HepG2 (cell line): ENCODE results near the gene BET1L. TPM values are rescaled to one million over a fixed set of nuclear protein-coding genes. Genes with fewer than 3 reads are reported as not detected.

Source experiments
- ATAC-seq: fragments of 200-7000 bp; cut with Tn5 transposase; 3 replicates; pipeline ENCODE4 v1.9.1; 2020; ENCODE audit warnings: mild to moderate bottlenecking, moderate library complexity
- Bru-seq: library from RNA; stranded (reverse); fragments of 400-500 nt; gene quantifications from one replicate; lab custom pipeline; 2021; lab: Mats Ljungman, UMichigan
- BruChase-seq, 2 experiments: library from RNA; stranded (reverse); fragments of 400-500 nt; gene quantifications; one replicate each; lab custom pipeline; 2021; lab: Mats Ljungman, UMichigan
- BruUV-seq: library from RNA; stranded (reverse); fragments of 400-500 nt; replicated peaks from 2 replicates; lab custom pipeline; 2021; lab: Mats Ljungman, UMichigan
- CTCF ChIA-PET: fragments of 300-600 bp; formaldehyde crosslinking; extraction: SDS; loops from one replicate; lab custom pipeline; 2021; ENCODE audit warnings: low total read pairs, inconsistent platforms, low intra/inter-chr PET ratio; lab: Yijun Ruan, JAX
- POLR2A ChIA-PET: fragments of 350-600 bp; sonication (Branson Sonifier 250); formaldehyde crosslinking; loops from one replicate; lab custom pipeline; 2020; ENCODE audit warnings: antibody characterized with exemption, inconsistent platforms; lab: Yijun Ruan, JAX
- DNase-seq: peaks from one replicate; pipeline ENCODE4 v3.0.0-alpha.2; 2015; ENCODE audit warnings: low spot score
- FAIRE-seq: peaks from 3 replicates; lab custom pipeline; 2011; peaks lifted over from hg19 to GRCh38; lab: Jason Lieb, UNC
- H2AFZ ChIP-seq: one replicate; pipeline ENCODE4 v1.6.1; 2011; ENCODE audit warnings: low read length, inconsistent platforms
- H3K27ac ChIP-seq: fragments of 300-600 bp; 3 replicates; pipeline ENCODE4 v1.8.0; 2011; ENCODE audit warnings: mixed run types, mild to moderate bottlenecking, mixed read lengths, low read length, inconsistent platforms; ENCODE audit not compliant: insufficient read depth; ENCODE audit errors: extremely low read length
- H3K27me3 ChIP-seq, 2 experiments: fragments of 200-600 bp in 1 of 2; 2 replicates in 1 of 2; 3 replicates in 1 of 2; pipeline versions ENCODE4 v1.6.0 to v1.8.0; 2011; ENCODE audit warnings: low read length in 2 of 2, mild to moderate bottlenecking in 2 of 2, moderate library complexity in 2 of 2, inconsistent platforms in 1 of 2; ENCODE audit not compliant: insufficient read depth in 2 of 2, control insufficient read depth in 1 of 2
- H3K36me3 ChIP-seq, 2 experiments: fragments of 200-600 bp in 1 of 2; replicated peaks in 1 of 2; 2 replicates in 1 of 2; 3 replicates in 1 of 2; pipeline versions ENCODE4 v1.5.1 to v1.8.0; 2011; ENCODE audit warnings: low read length in 2 of 2, inconsistent platforms in 1 of 2; ENCODE audit not compliant: insufficient read depth in 2 of 2, control insufficient read depth in 1 of 2
- H3K4me1 ChIP-seq: 2 replicates; pipeline ENCODE4 v1.5.1; 2012; ENCODE audit warnings: low read length, inconsistent platforms; ENCODE audit not compliant: insufficient read depth
- H3K4me2 ChIP-seq: 2 replicates; pipeline ENCODE4 v1.6.0; 2011; ENCODE audit warnings: low read depth, low read length, inconsistent platforms
- H3K4me3 ChIP-seq, 3 experiments: fragments of 200-600 bp in 1 of 3; sonication (generic), shearing (Covaris generic) in 1 of 3; replicated peaks in 1 of 3; 2 replicates each; pipeline ENCODE4 v1.5.1; 2011 to 2016; ENCODE audit warnings: low read length in 3 of 3, inconsistent platforms in 2 of 3, low read depth in 2 of 3, mild to moderate bottlenecking in 2 of 3, control low read depth in 1 of 3, mixed read lengths in 1 of 3; ENCODE audit not compliant: insufficient read depth in 1 of 3
- H3K79me2 ChIP-seq: one replicate; pipeline ENCODE4 v1.6.1; 2011; ENCODE audit warnings: low read length, inconsistent platforms; ENCODE audit not compliant: insufficient read depth
- H3K9ac ChIP-seq: 2 replicates; pipeline ENCODE4 v1.6.0; 2011; ENCODE audit warnings: mild to moderate bottlenecking, low read depth, low read length, inconsistent platforms; ENCODE audit not compliant: insufficient read depth
- H3K9me3 ChIP-seq: 2 replicates; pipeline ENCODE4 v1.5.1; 2012; ENCODE audit warnings: mild to moderate bottlenecking, low read length
- H4K20me1 ChIP-seq: 2 replicates; pipeline ENCODE4 v1.6.0; 2011; ENCODE audit warnings: inconsistent platforms, mild to moderate bottlenecking, low read length, moderate library complexity; ENCODE audit not compliant: insufficient read depth
- ARNT2 ChIP-seq: sonication (generic); formaldehyde crosslinking; IDR thresholded peaks from 2 replicates; pipeline ENCODE4 v1.8.0; 2022; ENCODE audit warnings: mild to moderate bottlenecking, low read depth, missing genetic modification reagents, moderate library complexity
- ARNTL ChIP-seq: sonication (generic); formaldehyde crosslinking; IDR thresholded peaks from 2 replicates; pipeline ENCODE4 v1.4.0; 2020; ENCODE audit warnings: mild to moderate bottlenecking, missing genetic modification reagents
- ELK4 ChIP-seq: sonication (generic); formaldehyde crosslinking; IDR thresholded peaks from 2 replicates; pipeline ENCODE4 v1.9.0; 2021; ENCODE audit warnings: missing genetic modification reagents, borderline replicate concordance
- GTF2F1 ChIP-seq: fragments of 150-350 bp; IDR thresholded peaks from 2 replicates; pipeline ENCODE4 v1.6.1; 2014; ENCODE audit warnings: low read length
- MAF1 ChIP-seq: sonication (generic); formaldehyde crosslinking; IDR thresholded peaks from 2 replicates; pipeline ENCODE4 v1.5.0; 2020; ENCODE audit warnings: missing genetic modification reagents, borderline replicate concordance
- MXI1 ChIP-seq: IDR thresholded peaks from 3 replicates; pipeline ENCODE4 v1.6.1; 2012; ENCODE audit warnings: low read depth, low read length, inconsistent platforms, borderline replicate concordance
- NCOA2 ChIP-seq: sonication (generic); formaldehyde crosslinking; IDR thresholded peaks from 2 replicates; pipeline ENCODE4 v1.8.0; 2022; ENCODE audit warnings: inconsistent platforms
- PHF8 ChIP-seq: sonication (generic); formaldehyde crosslinking; IDR thresholded peaks from 2 replicates; pipeline ENCODE4 v1.5.0; 2020; ENCODE audit warnings: missing genetic modification reagents
- SP2 ChIP-seq: sonication (generic); formaldehyde crosslinking; IDR thresholded peaks from 2 replicates; pipeline ENCODE4 v1.5.1; 2020; ENCODE audit warnings: mild to moderate bottlenecking, missing genetic modification reagents
- ZBTB43 ChIP-seq: sonication (generic); formaldehyde crosslinking; conservative IDR thresholded peaks from 2 replicates; pipeline ENCODE4 v1.4.0; 2020; ENCODE audit warnings: missing genetic modification reagents
- ZNF10 ChIP-seq: sonication (generic); formaldehyde crosslinking; IDR thresholded peaks from 2 replicates; pipeline ENCODE4 v1.4.0; 2020; ENCODE audit warnings: mild to moderate bottlenecking, low read depth, missing genetic modification reagents, borderline replicate concordance
- ZNF296 ChIP-seq: sonication (generic); formaldehyde crosslinking; conservative IDR thresholded peaks from 2 replicates; pipeline ENCODE4 v1.5.0; 2020; ENCODE audit warnings: mild to moderate bottlenecking, missing genetic modification reagents
- ZNF333 ChIP-seq: sonication (generic); formaldehyde crosslinking; IDR thresholded peaks from 2 replicates; pipeline ENCODE4 v1.4.0; 2020; ENCODE audit warnings: mild to moderate bottlenecking, missing genetic modification reagents, borderline replicate concordance
- ZSCAN20 ChIP-seq: sonication (generic); formaldehyde crosslinking; IDR thresholded peaks from 2 replicates; pipeline ENCODE4 v1.4.0; 2020; ENCODE audit warnings: missing genetic modification reagents, mild to moderate bottlenecking, borderline replicate concordance
- WGBS: methylation state at CpG from one replicate; pipeline ENCODE4 v1.1.6; 2017; ENCODE audit warnings: low lambda C conversion rate; 5-methylcytosine and 5-hydroxymethylcytosine counted together
- in situ Hi-C: cut with HindIII; loops from 2 replicates; pipeline ENCODE4 v1.10.0; 2017; ENCODE audit warnings: low pct_unique_long_range_greater_than_20kb; ENCODE audit not compliant: extremely low pct_ligation_motif_present
- intact Hi-C: fragments of 100-400 bp; cut with micrococcal nuclease; formaldehyde crosslinking; loops from one replicate; pipeline ENCODE4 v1.10.0; 2022; ENCODE audit not compliant: unreplicated experiment
- long read RNA-seq, 2 experiments: library from RNA in 1 of 2; library from polyadenylated mRNA in 1 of 2; stranded (forward) in 1 of 2; unstranded in 1 of 2; transcript quantifications; one replicate each; pipeline ENCODE4 v2.0.0, GENCODE V29; 2019 to 2022
- polyA minus RNA-seq, 3 experiments: library from RNA; depleted of rRNA, polyadenylated mRNA; stranded (reverse); fragments of >200 nt; gene quantifications; 2 replicates each; pipeline ENCODE4 v1.2.3, GENCODE V29; 2011; ENCODE audit warnings: low replicate concordance in 1 of 3
- polyA plus RNA-seq, 8 experiments: library from polyadenylated mRNA; depleted of rRNA in 3 of 8; stranded (reverse) in 7 of 8; unstranded in 1 of 8; fragments of >200 nt; fragmentation: Illumina TruSeq in 4 of 8; extraction: Trizol in 4 of 8; gene quantifications; 2 replicates each; pipeline versions ENCODE4 v1.2.1 to v1.2.3, GENCODE V29; 2011 to 2016; ENCODE audit warnings: low read depth in 4 of 8, missing spikeins in 1 of 8, mixed read lengths in 1 of 8; ENCODE audit not compliant: insufficient read depth in 1 of 8
- total RNA-seq, 5 experiments: library from RNA; depleted of rRNA; stranded (reverse); fragments of >200 nt; fragmentation: Illumina TruSeq; extraction: Trizol; gene quantifications; 2 replicates each; pipeline ENCODE4 v1.2.3, GENCODE V29; 2016; ENCODE audit warnings: low read depth in 1 of 5

The BET1L gene
- total RNA-seq (2016; rRNA removed; fragmentation: Illumina TruSeq; extraction: Trizol) (26.2 and 27.3 TPM in 2 replicates), polyA plus RNA-seq (2011; rRNA removed) (59.6 and 62.3 TPM in 2 replicates), polyA minus RNA-seq (2011; rRNA and poly(A)+ RNA removed; ENCODE audit: low replicate concordance) (46.5 and 151 TPM in 2 replicates), Bru-seq, nascent RNA (percentile 55 among the genes with signal in this experiment), BruChase-seq, experiment 1, labeled RNA remaining after a 6-hour chase (percentile 57 among the genes with signal in this experiment), BruChase-seq, experiment 2, labeled RNA remaining after a 2-hour chase (percentile 59 among the genes with signal in this experiment)
- total RNA-seq (2016; cell fraction: cytosol; rRNA removed; fragmentation: Illumina TruSeq; extraction: Trizol; ENCODE audit: low read depth), result 12.4 and 15.5 TPM in 2 replicates
- 25.7 and 25.9 TPM in 2 replicates for total RNA-seq (2016; cell fraction: insoluble cytoplasmic fraction; rRNA removed; fragmentation: Illumina TruSeq; extraction: Trizol)
- total RNA-seq (2016; cell fraction: membrane; rRNA removed; fragmentation: Illumina TruSeq; extraction: Trizol), result 28.2 and 33.2 TPM in 2 replicates
- total RNA-seq (2016; cell fraction: nucleus; rRNA removed; fragmentation: Illumina TruSeq; extraction: Trizol), result 21.6 and 23.3 TPM in 2 replicates
- 56.2 and 64.1 TPM in 2 replicates for polyA plus RNA-seq (2011; cell fraction: cytosol; rRNA removed)
- 79.4 and 81.9 TPM in 2 replicates for polyA plus RNA-seq (2011; cell fraction: nucleus; rRNA removed)
- polyA plus RNA-seq (2012), result 26.9 and 27.4 TPM in 2 replicates
- 14.0 and 16.4 TPM in 2 replicates for polyA plus RNA-seq (2016; cell fraction: cytosol; fragmentation: Illumina TruSeq; extraction: Trizol; ENCODE audit: low read depth)
- 36.2 and 45.0 TPM in 2 replicates for polyA plus RNA-seq (2016; cell fraction: insoluble cytoplasmic fraction; fragmentation: Illumina TruSeq; extraction: Trizol; ENCODE audit: low read depth)
- 37.8 and 37.9 TPM in 2 replicates for polyA plus RNA-seq (2016; cell fraction: membrane; fragmentation: Illumina TruSeq; extraction: Trizol; ENCODE audit: low read depth)
- 43.9 and 46.1 TPM in 2 replicates for polyA plus RNA-seq (2016; cell fraction: nucleus; fragmentation: Illumina TruSeq; extraction: Trizol; ENCODE audit: insufficient read depth, low read depth)
- polyA minus RNA-seq (2011; cell fraction: cytosol; rRNA and poly(A)+ RNA removed), result 19.7 and 22.1 TPM in 2 replicates
- polyA minus RNA-seq (2011; cell fraction: nucleus; rRNA and poly(A)+ RNA removed), result 61.4 and 63.9 TPM in 2 replicates
- long read RNA-seq, experiment 1, transcript BET1L-203 (4 exons, 2,819 nt), result major isoform, 49 of 72 reads
- long read RNA-seq, experiment 1, partial matches to known transcripts, result 3 of 72 reads
- long read RNA-seq, experiment 1, other reads (novel, unspliced or antisense), result 18 of 72 reads
- long read RNA-seq, experiment 2, transcript BET1L-203 (4 exons, 2,819 nt), result major isoform, 56 of 123 reads
- long read RNA-seq, experiment 2, partial matches to known transcripts, result 9 of 123 reads
- long read RNA-seq, experiment 2, other reads (novel, unspliced or antisense), result 57 of 123 reads

- in situ Hi-C loops (no loop called here), intact Hi-C loops (loop anchor here (2.0 kb wide), 1 partner anchor 29 kb away; the partner anchor contains the start of genes PSMD13 and SIRT3)
- Histone ChIP-seq H3K79me2 (peaks cover 46% of the 10 kb centered on the region), H4K20me1 (peaks cover 7% of the 10 kb centered on the region; the same call in 1 of the 2 replicates), H3K4me3 (peak within 1 kb of the TSS; percentile 75 to 90 (median 89)), H3K27ac (peak within 1 kb of the TSS; percentile 96), H3K4me2 (peak within 1 kb of the TSS; percentile 97), H3K9ac (peak within 1 kb of the TSS; percentile 100), H3K27me3 (no peaks in the 10 kb centered on the region; a peak in 1 of 5 replicates), H3K36me3 (peaks cover 23 to 51% of the 10 kb centered on the region in 2 experiments), H2AFZ (no peak within 1 kb of the TSS), H3K9me3 (no peaks in the 10 kb centered on the region), H3K4me1 (peaks cover 36% of the 10 kb centered on the region)
- ChIA-PET POLR2A (interaction anchor here (0.8 to 3.9 kb wide), 20 partner anchors 9 to 353 kb away, joined by 3 to 41 read pairs (median 4); partner anchors contain the start of genes IFITM2, LMNTD2, RNH1 and SIRT3), CTCF (no interaction called here)
- DNase-seq, result peak; percentile 95
- peak; percentile 74 for ATAC-seq
- BruUV-seq, result no TSS peak
- FAIRE-seq, result peak; percentile 78
- WGBS, result 0% methylated on average over 6 of the region's 63 CpGs
- peak; percentile 89 for TF ChIP-seq ARNT2 (CRISPR knock-in tag)
- TF ChIP-seq ELK4 (CRISPR knock-in tag), result peak; percentile 56; the same call in 1 of the 2 replicates
- peak; percentile 98 for TF ChIP-seq ZNF333
- TF ChIP-seq PHF8, result peak; percentile 94
- TF ChIP-seq ZSCAN20, result no peak
- peak; percentile 54; the same call in 1 of the 2 replicates for TF ChIP-seq ZBTB43 (CRISPR knock-in tag)
- peak; percentile 73 for TF ChIP-seq SP2 (CRISPR knock-in tag)
- TF ChIP-seq ZNF296 (CRISPR knock-in tag), result 0 out of 2 replicates have a peak, but pooled peaks have one; percentile 87
- TF ChIP-seq ARNTL (CRISPR knock-in tag), result peak; percentile 61; the same call in 1 of the 2 replicates
- TF ChIP-seq ZNF10 (CRISPR knock-in tag), result no peak
- no peak for TF ChIP-seq GTF2F1
- TF ChIP-seq MAF1 (CRISPR knock-in tag), result no peak
- TF ChIP-seq MXI1, result peak; percentile 73; the same call in 1 of the 3 replicates
- TF ChIP-seq NCOA2 (CRISPR knock-in tag), result peak; percentile 8; the same call in 1 of the 2 replicates
Measured at GRCh38 chr11:207208-207862, at the start of gene BET1L, which contains the start of gene RIC8A. Gene BET1L (minus strand): TSS chr11:207399. CDS start chr11:207321, 78 bp downstream. Gene RIC8A (plus strand): TSS chr11:207708. CDS start chr11:208855, 1,147 bp downstream.
